Activated CD8-positive, alpha-beta memory T cell treated with anti-CD3 and anti-CD28 coated beads, Interleukin-2, amount 50 U/mL, for 4 hours (primary cell): ENCODE measurements around the gene DISP2.

ENCODE experiments used
- DNase-seq: peaks from one replicate; pipeline ENCODE4 v3.0.0-alpha.2; 2020

The DISP2 gene

DNA sequence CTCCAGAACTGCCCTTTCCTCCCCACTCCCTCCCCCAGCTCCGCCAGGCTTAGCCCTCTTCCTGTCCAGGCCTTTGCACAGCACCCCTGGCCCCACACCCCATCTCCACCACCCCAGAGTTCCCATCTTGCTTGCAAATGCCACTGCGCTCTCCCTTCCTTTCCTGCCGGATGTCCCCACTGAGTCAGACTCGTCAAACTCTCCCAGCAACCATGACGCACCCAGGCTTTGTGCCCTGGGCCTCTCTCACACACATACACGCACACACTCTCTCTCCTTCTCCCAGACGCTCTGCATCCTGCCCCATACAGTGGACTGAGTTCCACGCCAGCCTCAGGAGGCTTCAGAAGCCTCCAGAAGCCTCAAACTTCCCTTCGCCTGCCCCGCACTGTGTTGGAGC lies 14.5 kb upstream of the DISP2 start:
- no peak for DNase-seq

DNA sequence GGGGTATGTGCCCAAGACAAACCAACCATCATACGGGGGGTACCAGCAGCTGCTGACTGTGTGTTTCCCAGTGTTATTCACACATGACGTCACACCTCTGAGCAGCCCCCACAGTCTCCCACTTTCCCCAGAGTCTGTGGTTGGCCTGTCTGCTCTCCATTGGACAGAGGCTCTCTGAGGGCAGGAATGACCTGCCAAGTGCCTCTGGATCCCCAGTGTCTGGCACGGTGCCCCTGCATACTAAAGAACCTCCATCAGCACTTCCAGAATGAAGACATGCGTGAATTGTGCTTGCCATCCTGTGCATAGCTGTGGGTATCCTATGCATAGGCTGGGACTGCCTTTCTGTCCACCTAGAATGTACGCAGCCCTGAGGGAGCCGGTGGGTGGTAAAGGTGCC lies 13.8 kb upstream of the DISP2 start:
- DNase-seq, result no peak

- peak; percentile 72 for DNase-seq
Measured at GRCh38 chr15:40344631-40345120, 13.3 kb upstream of the DISP2 start.

DNA sequence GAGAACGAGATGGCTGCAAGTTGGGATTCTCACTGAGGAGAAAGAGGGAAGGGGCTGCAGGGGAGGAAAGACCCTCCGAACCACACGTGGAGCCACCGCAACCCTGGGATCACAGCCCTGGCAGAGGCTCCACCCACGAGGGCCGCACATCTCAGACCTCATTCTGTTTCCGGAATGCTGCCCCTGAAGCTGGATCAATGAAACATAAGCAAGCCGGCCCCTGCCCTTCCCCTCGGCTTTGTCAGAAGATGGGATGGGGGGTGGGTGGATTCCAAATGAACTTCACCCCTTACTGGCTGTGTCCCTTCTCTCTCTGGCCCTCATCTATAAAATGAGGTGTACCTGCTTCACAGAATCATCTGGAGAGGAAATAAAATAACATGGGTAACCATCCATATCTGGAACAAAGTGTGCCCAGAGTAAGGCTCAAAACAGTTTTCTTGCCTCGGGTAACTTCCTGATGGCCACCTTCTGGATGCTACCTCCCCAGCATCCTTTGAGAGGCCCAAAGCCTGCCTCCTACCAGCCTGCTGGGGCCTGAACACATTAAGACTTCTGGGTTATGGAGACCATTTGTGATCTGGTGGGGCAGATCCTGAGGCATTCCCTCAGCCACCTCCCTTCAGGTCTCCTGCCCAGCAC lies 12.7 kb upstream of the DISP2 start:
- no peak for DNase-seq

DNA sequence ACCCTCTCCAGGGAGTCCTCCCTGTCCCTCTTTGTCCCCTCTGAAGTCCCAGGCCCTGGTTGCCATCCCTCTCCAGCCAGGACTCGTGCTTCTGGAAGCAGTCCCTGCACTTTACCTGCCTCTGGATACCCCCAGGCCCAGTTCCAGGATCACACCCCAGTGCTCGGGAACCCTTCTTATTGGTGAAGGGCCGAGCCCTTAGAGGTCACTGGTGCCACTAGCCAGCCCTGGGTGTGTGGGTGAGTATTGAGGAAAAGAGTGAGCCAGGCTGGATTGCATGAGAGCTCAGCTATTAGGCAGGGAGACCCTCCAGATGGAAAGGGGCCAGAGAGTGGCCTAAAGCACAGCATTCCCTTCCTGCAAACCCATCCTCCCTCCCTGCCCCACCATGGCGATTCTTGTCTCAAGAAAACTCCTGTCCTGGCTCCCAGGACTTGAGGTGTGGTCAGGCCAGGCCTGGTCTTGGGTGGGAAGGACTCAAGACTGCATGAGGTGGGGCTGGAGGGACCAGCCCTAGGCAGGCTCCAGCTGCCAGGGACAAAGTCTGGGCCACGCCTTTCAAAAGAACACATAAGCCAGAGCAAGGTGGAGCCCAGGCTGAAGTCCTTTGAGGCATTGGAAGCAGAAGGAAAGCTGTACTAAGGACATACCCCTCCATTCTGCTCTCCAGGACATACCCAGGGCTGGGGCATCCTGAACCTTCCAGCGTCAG lies 12.0 kb upstream of the DISP2 start:
- DNase-seq, result no peak

DNA sequence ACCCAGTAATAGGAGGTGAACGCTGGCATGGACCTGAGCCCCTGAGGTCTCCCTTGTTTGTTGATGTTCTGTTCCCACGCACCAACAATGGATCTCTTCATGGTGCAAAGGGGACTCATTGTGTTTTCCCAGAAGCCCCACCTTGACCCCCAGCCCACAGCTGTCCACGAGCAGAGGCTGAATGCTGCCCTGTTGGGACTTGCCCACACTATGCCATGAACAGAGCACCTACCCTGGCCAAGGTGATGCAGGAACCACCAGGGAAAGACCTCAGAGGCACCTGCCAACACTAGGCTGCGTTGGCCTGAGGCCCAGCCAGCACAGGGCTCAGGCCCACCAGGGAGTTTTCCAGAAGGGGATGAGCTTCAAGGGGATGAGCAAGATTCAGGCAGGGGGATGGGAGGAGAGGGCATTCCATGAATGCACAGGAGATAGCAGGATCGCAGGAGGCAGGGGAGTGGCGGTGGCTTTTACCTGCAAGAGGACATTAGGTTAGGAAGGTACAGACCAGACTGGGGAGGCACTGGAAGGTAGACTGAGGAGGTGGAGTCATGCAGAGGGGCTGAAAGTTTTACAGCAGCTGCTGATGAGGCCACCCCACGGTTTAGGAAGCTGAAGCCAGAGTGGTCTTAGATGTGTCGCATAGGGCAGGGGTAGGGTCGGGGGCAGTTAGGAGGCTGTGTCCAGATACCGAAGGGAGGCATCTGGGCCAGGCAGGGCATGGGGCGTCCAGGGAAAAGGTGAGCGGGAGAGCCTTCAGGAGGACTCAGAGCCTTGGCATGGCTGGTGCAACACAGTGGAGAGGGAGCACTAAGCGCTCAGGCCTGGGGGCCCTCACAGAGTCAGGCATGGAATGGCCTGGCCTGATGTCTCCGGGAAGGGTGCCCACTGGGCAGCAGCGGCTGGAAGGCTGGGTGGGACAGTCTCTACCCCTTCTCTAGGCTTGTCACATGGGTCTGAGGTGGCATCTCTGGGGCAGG lies 11.2 kb upstream of the DISP2 start:
- no peak for DNase-seq

DNA sequence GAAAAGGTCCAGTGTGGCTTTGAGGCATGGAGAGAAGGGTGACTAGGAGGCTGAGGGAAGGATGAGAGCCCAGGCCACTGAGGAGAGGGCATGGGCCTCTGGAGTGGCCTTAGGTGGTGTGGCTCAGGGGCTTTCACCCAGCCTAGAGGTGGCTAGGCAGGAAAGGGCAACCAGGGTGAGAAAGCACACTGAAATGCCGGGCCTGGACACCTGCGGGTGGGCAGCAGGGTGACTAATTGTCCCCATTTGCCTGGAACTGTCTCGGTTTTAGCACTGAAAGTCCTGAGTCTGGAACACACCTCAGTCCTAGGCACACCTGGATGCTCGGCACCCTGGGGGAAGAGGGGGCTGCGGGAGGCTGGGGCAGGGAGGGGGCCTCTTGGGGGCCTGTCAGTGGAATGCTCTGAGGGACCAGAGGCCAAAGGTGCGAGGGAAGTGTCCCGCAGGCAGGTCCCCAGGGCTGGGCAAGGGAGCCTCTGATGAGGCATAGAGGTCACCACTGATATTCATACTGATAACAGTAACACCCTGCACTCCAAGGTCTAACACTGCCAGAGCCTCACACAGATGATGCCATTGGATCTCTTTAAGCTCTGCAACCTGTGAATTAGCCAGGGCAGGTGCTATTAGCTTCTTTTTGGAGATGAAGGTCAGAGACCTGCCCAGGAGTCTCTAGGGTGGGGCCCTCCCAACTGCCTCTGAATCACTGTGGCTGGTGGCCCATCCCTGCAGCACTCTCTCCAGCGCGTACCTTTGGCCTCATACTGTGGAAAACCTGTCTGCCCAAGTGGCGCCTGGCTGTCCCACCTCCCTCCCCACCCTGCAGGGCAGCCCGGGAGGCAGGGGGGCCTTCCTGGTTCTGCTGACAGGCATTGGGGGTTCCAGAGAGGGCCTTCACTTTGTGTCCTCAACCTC lies 10.2 kb upstream of the DISP2 start:
- DNase-seq, result no peak

- DNase-seq, result no peak
Measured at GRCh38 chr15:40348474-40348870, 9.5 kb upstream of the DISP2 start.

- DNase-seq, result no peak
Measured at GRCh38 chr15:40349163-40349562, 8.9 kb upstream of the DISP2 start.

DNA sequence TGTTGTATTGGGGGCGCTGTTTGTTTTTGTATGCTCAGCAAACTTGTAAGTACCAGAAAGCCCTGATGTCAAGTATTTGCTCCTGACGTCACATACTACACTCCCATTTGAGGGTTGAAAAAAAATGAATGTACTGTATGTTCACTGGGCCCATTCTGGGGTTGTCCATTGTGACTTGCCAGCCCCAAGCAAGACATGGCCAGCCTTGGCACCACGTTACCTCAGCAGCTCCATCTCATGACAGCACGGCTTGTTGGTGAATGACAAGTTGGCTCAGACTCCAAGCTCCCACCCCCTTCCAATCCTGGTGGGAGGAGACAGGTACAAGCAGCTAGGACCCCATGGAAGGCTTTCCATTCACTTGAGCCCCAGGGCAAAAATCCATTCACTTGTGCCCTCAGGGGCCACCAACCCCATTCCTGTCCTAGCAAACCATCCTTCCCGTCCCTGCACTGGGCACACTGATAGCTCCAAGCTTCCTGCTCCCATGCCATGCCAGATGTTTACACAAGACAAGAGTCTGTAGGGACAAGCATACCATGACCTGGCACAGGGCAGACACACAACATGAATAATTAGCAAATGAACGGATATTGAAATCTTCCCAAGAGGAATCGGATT lies 5.6 kb upstream of the DISP2 start:
- no peak for DNase-seq

DNA sequence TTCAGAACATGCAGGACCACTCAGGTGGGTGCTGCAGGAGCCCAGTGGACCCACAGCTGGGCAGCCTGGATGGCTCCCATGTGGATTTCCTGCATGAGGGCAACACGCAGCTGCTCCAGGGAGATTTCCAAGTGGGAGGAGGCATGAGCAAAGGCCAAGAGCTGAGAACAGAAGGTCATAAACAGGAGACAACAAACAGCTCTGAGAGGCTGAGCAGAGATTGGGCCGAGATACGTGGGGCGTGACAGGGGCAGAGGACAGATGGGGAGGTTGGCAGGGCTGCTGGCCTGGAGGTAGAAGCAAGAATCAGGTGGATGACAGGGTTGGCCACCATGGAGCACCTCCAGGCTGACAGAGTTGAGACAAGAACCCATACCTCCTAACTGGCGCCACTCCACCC lies 4.3 kb upstream of the DISP2 start:
- DNase-seq, result no peak

DNA sequence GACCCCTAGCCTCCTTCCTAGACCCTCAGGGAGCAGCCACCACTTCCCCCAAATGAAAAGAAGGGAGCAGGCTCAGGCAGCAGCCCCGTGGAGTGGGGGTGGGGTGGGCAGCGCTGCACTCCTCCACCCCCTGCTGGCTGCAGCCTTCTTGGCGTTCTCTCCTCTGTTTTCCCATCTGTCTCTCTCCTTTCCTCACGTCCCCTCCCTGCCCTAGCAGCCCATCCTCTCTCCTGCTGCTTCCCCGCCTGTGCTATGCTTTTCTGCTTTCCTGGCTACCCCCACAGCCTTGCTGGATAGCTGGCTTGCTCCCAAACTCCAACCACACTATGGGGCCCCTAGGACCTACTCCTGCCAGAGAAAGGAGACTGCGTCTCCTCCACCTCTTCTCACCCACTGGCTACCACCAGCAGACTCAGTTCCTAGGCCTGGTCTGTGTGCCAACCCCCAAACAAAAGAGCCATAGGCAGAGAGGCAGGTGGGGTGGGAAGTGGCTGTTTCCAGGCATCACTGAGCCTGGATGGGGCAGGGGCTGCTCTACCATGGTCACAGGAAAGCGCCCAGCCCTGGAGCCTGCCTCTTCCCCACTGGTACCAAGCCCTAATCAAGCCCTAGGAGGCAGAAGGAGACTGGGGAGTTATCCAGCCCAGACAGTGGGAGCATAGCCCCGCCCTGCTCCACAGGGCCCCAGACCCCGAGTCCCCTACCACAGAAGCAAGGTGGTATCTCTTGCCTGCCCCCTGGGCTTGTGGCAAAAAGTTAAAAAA lies 3.4 kb upstream of the DISP2 start:
- no peak for DNase-seq

DNA sequence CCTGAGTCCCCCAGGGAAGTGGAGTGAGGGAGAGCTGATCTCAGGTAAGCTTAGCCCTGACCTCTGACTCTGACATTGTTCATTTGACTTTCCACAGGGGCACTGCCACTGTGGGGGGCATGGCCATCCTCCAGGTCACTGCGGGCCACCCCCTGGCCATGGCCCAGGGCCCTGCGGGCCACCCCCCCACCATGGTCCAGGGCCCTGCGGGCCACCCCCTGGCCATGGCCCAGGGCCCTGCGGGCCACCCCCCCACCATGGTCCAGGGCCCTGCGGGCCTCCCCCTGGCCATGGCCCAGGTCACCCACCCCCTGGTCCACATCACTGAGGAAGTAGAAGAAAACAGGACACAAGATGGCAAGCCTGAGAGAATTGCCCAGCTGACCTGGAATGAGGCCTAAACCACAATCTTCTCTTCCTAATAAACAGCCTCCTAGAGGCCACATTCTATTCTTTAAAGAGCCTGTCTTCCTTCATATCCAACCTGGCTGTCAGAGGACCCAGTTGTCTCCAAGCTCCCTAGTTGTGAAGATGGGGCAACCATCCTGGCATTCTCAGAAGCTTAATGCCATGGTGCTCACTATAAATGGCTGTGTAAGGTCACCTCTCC lies 1.9 kb upstream of the DISP2 start:
- DNase-seq, result no peak

DNA sequence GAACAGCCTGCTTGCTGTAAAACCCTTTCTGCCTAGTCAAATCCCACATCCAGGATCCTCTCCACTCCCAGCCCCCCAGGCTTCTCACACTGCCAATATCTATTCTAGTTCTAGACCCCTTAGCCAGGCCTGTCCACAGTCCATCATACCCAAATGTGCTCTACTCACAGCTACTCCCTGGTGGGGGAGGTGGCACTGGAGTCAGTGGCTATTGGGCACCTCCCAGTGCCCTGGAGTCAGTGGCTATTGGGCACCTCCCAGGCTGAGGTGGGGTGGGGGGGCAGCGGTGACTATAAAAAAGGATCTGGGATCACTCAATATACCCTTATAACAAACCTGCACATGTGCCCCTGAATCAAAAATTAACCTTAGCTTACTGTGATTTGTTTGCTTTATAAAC lies 773 bp upstream of the DISP2 start:
- DNase-seq, result no peak

GRCh38 chr15:40358471-40359353 lies 693 bp downstream of the DISP2 start:
- DNase-seq, result peak; percentile 55

DNA sequence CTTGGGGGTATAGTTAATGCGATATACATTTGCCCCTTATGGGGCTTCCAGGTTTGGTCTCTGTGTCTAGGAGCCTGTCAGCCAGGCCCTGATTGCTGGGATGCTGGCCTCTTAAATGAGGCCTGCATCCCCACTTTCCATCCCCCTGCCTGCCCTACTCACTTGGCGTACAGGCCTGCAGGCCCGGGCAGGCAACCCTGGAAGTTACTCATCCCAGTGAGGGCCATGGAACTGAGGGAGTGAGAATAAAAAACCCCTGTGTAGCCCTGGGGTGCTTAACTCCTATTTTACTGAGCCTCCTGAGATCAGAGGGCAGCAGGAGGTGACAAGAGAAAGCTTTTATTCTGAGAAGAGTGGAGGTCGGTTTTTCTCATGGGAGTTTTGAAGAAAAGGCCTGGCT lies 2.0 kb downstream of the DISP2 start:
- DNase-seq, result no peak

GRCh38 chr15:40361640-40362039 lies 3.6 kb downstream of the DISP2 start:
- DNase-seq, result no peak

- DNase-seq, result no peak
Measured at GRCh38 chr15:40363611-40364010, 5.6 kb downstream of the DISP2 start.

- DNase-seq, result no peak
Measured at GRCh38 chr15:40364251-40364650, 6.2 kb downstream of the DISP2 start.

DNA sequence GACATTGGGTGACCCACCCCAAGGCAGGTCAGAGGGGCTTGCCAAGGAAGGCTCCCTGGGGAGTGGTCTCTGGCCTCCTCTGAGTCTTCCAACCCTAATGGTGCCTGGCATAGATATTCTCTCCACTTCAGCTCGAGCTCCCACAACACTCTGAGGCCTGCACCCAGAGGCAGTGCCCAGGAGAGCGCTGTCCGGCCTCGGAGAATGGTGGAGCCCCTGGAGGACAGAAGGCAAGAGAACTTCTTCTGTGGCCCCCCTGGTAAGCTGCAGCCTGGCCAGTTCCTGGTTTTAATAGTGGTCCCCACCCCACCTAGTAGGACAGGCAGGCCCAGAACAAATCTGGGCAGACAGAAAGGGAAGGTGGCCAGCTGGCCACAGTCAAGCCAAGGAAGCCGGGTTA lies 7.0 kb downstream of the DISP2 start:
- no peak for DNase-seq
